NB4 (cell line): ENCODE results near the gene COPS7A.

ENCODE experiments used
- DNase-seq: peaks from one replicate; pipeline ENCODE4 v3.0.0; 2010; ENCODE audit warnings: low read depth
- H3K4me3 ChIP-seq: one replicate; pipeline ENCODE4 v1.5.1; 2011; ENCODE audit warnings: mild to moderate bottlenecking, low read depth, low read length, moderate library complexity
- MYC ChIP-seq: IDR thresholded peaks from 2 replicates; pipeline ENCODE4 v1.6.1; 2011; ENCODE audit warnings: low read depth, low read length
- POLR2A ChIP-seq: IDR thresholded peaks from 2 replicates; pipeline ENCODE4 v1.6.1; 2011; ENCODE audit warnings: mild to moderate bottlenecking; ENCODE audit not compliant: insufficient read length; ENCODE audit errors: extremely low read depth
- TF ChIP-seq, protein P1 (sequence below): IDR thresholded peaks from one replicate; pipeline ENCODE4 v1.5.1; 2012; ENCODE audit warnings: low read depth, low read length
- TF ChIP-seq, protein P2 (sequence below): IDR thresholded peaks from 2 replicates; pipeline ENCODE4 v1.6.1; 2011; ENCODE audit warnings: low read depth, low read length

COPS7A gene

GRCh38 chr12:6767353-6768319, 43.8 kb downstream of the COPS7A start:
- no peak for DNase-seq
- peak overlapping the region; percentile 46 for H3K4me3 ChIP-seq
- TF ChIP-seq POLR2A = no peak
- TF ChIP-seq, protein P1, sequence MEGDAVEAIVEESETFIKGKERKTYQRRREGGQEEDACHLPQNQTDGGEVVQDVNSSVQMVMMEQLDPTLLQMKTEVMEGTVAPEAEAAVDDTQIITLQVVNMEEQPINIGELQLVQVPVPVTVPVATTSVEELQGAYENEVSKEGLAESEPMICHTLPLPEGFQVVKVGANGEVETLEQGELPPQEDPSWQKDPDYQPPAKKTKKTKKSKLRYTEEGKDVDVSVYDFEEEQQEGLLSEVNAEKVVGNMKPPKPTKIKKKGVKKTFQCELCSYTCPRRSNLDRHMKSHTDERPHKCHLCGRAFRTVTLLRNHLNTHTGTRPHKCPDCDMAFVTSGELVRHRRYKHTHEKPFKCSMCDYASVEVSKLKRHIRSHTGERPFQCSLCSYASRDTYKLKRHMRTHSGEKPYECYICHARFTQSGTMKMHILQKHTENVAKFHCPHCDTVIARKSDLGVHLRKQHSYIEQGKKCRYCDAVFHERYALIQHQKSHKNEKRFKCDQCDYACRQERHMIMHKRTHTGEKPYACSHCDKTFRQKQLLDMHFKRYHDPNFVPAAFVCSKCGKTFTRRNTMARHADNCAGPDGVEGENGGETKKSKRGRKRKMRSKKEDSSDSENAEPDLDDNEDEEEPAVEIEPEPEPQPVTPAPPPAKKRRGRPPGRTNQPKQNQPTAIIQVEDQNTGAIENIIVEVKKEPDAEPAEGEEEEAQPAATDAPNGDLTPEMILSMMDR = no peak
- TF ChIP-seq, protein P2, sequence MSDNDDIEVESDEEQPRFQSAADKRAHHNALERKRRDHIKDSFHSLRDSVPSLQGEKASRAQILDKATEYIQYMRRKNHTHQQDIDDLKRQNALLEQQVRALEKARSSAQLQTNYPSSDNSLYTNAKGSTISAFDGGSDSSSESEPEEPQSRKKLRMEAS = no peak
- no peak for TF ChIP-seq MYC

GRCh38 chr12:6768437-6768914, 44.6 kb downstream of the COPS7A start:
- no peak for DNase-seq
- H3K4me3 ChIP-seq = no peak overlapping the region
- no peak for TF ChIP-seq POLR2A
- TF ChIP-seq MYC = no peak
- TF ChIP-seq, protein P1 = no peak
- TF ChIP-seq, protein P2 = no peak

- no peak for DNase-seq
These were observed 45.1 kb downstream of the COPS7A start for GRCh38 chr12:6768990-6769389.

DNA sequence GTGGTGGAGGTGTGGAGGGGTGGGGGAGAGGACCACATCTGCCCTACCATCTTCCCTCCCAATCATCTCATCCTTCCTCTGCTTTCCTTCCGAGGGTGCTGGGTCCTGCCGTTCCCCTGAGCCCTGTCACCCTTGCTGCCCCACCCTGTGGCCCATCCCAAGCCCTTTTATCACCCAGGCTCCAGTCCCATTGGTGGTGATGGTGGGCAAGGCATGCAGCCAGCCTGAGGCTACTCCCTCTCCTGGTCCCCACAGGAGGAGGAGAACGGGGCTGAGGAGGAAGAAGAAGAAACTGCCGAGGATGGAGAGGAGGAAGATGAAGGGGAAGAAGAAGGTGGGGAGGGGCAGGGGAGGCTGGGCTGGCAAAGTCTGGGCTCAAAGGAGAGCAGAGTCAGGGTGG, 45.8 kb downstream of the COPS7A start:
- no peak for DNase-seq
- TF ChIP-seq, protein P1 = no peak
- no peak for TF ChIP-seq MYC
- TF ChIP-seq POLR2A = no peak
- TF ChIP-seq, protein P2 = no peak
- no peak overlapping the region for H3K4me3 ChIP-seq

More at GRCh38 chr12:6768990-6769389, 45.1 kb downstream of the COPS7A start:
- no peak overlapping the region for H3K4me3 ChIP-seq
- TF ChIP-seq MYC (no peak), POLR2A (no peak)
- TF ChIP-seq, protein P1 = no peak
- TF ChIP-seq, protein P2 = no peak

GRCh38 chr12:6770094-6770493, 46.2 kb downstream of the COPS7A start:
- H3K4me3 ChIP-seq = no peak overlapping the region
- TF ChIP-seq POLR2A = no peak
- TF ChIP-seq, protein P2 = no peak
- no peak for TF ChIP-seq MYC
- TF ChIP-seq, protein P1 = no peak
- DNase-seq = no peak
